Retinal pigment epithelial cell (primary cell): ENCODE data around the gene ZFAND6.
"Not testable (repeated sequence)": the region's sequence is repeated elsewhere in the genome, so short reads cannot be mapped to it uniquely, and the experiment has no call there.

Experiments
- DNase-seq: peaks from one replicate; pipeline ENCODE4 v3.0.0-alpha.2; 2010; ENCODE audit warnings: low read depth
- H3K4me3 ChIP-seq: 2 replicates; pipeline ENCODE4 v1.5.1; 2011; ENCODE audit warnings: mild to moderate bottlenecking, low read length, control low read depth, moderate library complexity
- CTCF ChIP-seq: conservative IDR thresholded peaks from 2 replicates; pipeline ENCODE4 v1.5.1; 2011; ENCODE audit warnings: low read depth, low read length, control low read depth, inconsistent platforms

ZFAND6 gene

GRCh38 chr15:80036071-80036470 lies 23.4 kb upstream of the ZFAND6 start:
- H3K4me3 ChIP-seq, result no peak overlapping the region
- DNase-seq, result no peak
- TF ChIP-seq CTCF, result no peak

GRCh38 chr15:80041494-80042253 lies 17.8 kb upstream of the ZFAND6 start:
- TF ChIP-seq CTCF, result no peak
- H3K4me3 ChIP-seq, result no peak overlapping the region
- DNase-seq, result no peak

GRCh38 chr15:80042568-80042967 lies 16.9 kb upstream of the ZFAND6 start:
- H3K4me3 ChIP-seq, result no peak overlapping the region
- DNase-seq, result no peak
- no peak for TF ChIP-seq CTCF

- not testable (repeated sequence) for H3K4me3 ChIP-seq, DNase-seq
Observed at GRCh38 chr15:80045219-80045618, 14.3 kb upstream of the ZFAND6 start.

GRCh38 chr15:80049046-80049445 lies 10.4 kb upstream of the ZFAND6 start:
- no peak for TF ChIP-seq CTCF
- DNase-seq, result no peak

GRCh38 chr15:80052597-80053304 lies 6.7 kb upstream of the ZFAND6 start:
- no peak overlapping the region for H3K4me3 ChIP-seq
- DNase-seq, result no peak
- no peak for TF ChIP-seq CTCF

More at GRCh38 chr15:80049046-80049445, 10.4 kb upstream of the ZFAND6 start:
- H3K4me3 ChIP-seq, result no peak overlapping the region

- H3K4me3 ChIP-seq, result no peak overlapping the region
- DNase-seq, result no peak
- TF ChIP-seq CTCF, result no peak
Observed at GRCh38 chr15:80055933-80056332, 3.5 kb upstream of the ZFAND6 start.
